Naive thymus-derived CD4-positive, alpha-beta T cell (primary cell): ENCODE data around the gene TSC22D2. TPM values are rescaled to one million over a fixed set of nuclear protein-coding genes. Genes with fewer than 3 reads are reported as not detected.

Experiments used
- ATAC-seq: fragments of 150-1000 bp; cut with Tn5 transposase; 2 replicates; pipeline ENCODE4 v1.10.0; 2021; ENCODE audit warnings: mild to moderate bottlenecking, moderate library complexity
- CTCF ChIA-PET: fragments of 350-600 bp; sonication (Branson Sonifier 250); formaldehyde crosslinking; loops from one replicate; lab custom pipeline; 2021; ENCODE audit warnings: antibody characterized with exemption; lab: Charles Lee
- POLR2A ChIA-PET: fragments of 350-600 bp; sonication (Branson Sonifier 250); formaldehyde crosslinking; loops from one replicate; lab custom pipeline; 2021; ENCODE audit warnings: antibody characterized with exemption, inconsistent platforms; lab: Charles Lee
- DNase-seq, 9 donors: peaks; one replicate each; pipeline versions ENCODE4 v3.0.0 to v3.0.0-alpha.2; 2020 to 2022; ENCODE audit warnings: mixed read lengths in 1 of 9
- H3K27ac ChIP-seq: one replicate; pipeline ENCODE4 v1.7.0; 2013; ENCODE audit warnings: mild to moderate bottlenecking, low read depth, low read length, moderate library complexity
- H3K27me3 ChIP-seq, 2 donors: one replicate each; pipeline ENCODE4 v1.7.0; 2013; ENCODE audit warnings: low read length in 2 of 2, mild to moderate bottlenecking in 2 of 2, moderate library complexity in 2 of 2; ENCODE audit not compliant: control insufficient read depth in 2 of 2, insufficient read depth in 2 of 2
- H3K36me3 ChIP-seq, 3 experiments: 1 replicate in 2 of 3; 2 replicates in 1 of 3; pipeline ENCODE4 v1.7.0; 2013; ENCODE audit warnings: low read length in 3 of 3, mild to moderate bottlenecking in 3 of 3, moderate library complexity in 1 of 3; ENCODE audit not compliant: insufficient read depth in 3 of 3, control insufficient read depth in 2 of 3
- H3K4me1 ChIP-seq, 2 donors: one replicate each; pipeline ENCODE4 v1.7.0; 2013; ENCODE audit warnings: low read length in 2 of 2, mild to moderate bottlenecking in 2 of 2, moderate library complexity in 1 of 2; ENCODE audit not compliant: control insufficient read depth in 2 of 2, insufficient read depth in 2 of 2
- H3K4me3 ChIP-seq: 2 replicates; pipeline ENCODE4 v1.7.0; 2013; ENCODE audit warnings: mild to moderate bottlenecking, low read length
- H3K9me3 ChIP-seq, 3 experiments: 1 replicate in 2 of 3; 2 replicates in 1 of 3; pipeline ENCODE4 v1.7.0; 2013; ENCODE audit warnings: low read length in 3 of 3; ENCODE audit not compliant: control insufficient read depth in 2 of 3
- H3K27ac Mint-ChIP-seq, 9 donors: one replicate each; pipeline ENCODE4 v1.8.0; 2020 to 2022; ENCODE audit warnings: mixed read lengths in 9 of 9, mild to moderate bottlenecking in 8 of 9, moderate library complexity in 5 of 9, inconsistent platforms in 2 of 9
- H3K27me3 Mint-ChIP-seq, 5 donors: one replicate each; pipeline ENCODE4 v1.8.0; 2021 to 2022; ENCODE audit warnings: mixed read lengths in 5 of 5, mild to moderate bottlenecking in 1 of 5
- H3K36me3 Mint-ChIP-seq, 5 donors: one replicate each; pipeline ENCODE4 v1.8.0; 2020 to 2022; ENCODE audit warnings: mixed read lengths in 5 of 5, mild to moderate bottlenecking in 3 of 5, inconsistent platforms in 1 of 5
- H3K4me1 Mint-ChIP-seq, 7 donors: one replicate each; pipeline ENCODE4 v1.8.0; 2020 to 2022; ENCODE audit warnings: mixed read lengths in 7 of 7, mild to moderate bottlenecking in 3 of 7, inconsistent platforms in 1 of 7
- H3K4me3 Mint-ChIP-seq, 10 donors: one replicate each; pipeline ENCODE4 v1.8.0; 2020 to 2022; ENCODE audit warnings: mild to moderate bottlenecking in 10 of 10, mixed read lengths in 10 of 10, moderate library complexity in 6 of 10, inconsistent platforms in 2 of 10
- H3K9me3 Mint-ChIP-seq, 11 donors: one replicate each; pipeline ENCODE4 v1.8.0; 2020 to 2022; ENCODE audit warnings: mixed read lengths in 11 of 11, mild to moderate bottlenecking in 4 of 11, inconsistent platforms in 1 of 11, moderate library complexity in 1 of 11
- intact Hi-C, 2 donors: fragments of 100-400 bp; cut with micrococcal nuclease; formaldehyde crosslinking; loops; one replicate each; pipeline ENCODE4 v1.15.1; 2023
- polyA plus RNA-seq, 2 donors: library from polyadenylated mRNA; unstranded; fragments of 300-500 nt; fragmentation: Illumina TruSeq; gene quantifications; one replicate each; pipeline ENCODE4 v1.2.3, GENCODE V29; 2021
- total RNA-seq, 6 experiments: library from RNA in 5 of 6; stranded (reverse) in 5 of 6; gene quantifications; 1 replicate in 5 of 6; 2 replicates in 1 of 6; pipeline ENCODE4 v1.2.3 and lab custom pipeline; 2021 to 2026

Gene TSC22D2
- total and polyA plus RNA-seq, 7 experiments from 2014 or later = 6.6 to 42.1 (median 26.1) TPM

- Histone ChIP-seq H3K4me3 (no peak overlapping the region), H3K27ac (no peak overlapping the region), H3K9me3 (no peaks in the 10 kb centered on the region), H3K27me3 (no peaks in the 10 kb centered on the region), H3K4me1 (peaks cover 2 to 3% of the 10 kb centered on the region in 2 donors), H3K36me3 (peaks cover 0 to 11% (median 0%) of the 10 kb centered on the region in 3 experiments)
- POLR2A ChIA-PET = no interaction called here
- Mint-ChIP-seq H3K4me1 (peaks cover 11 to 37% (median 21%) of the 10 kb centered on the region in 7 donors), H3K27me3 (no peaks in the 10 kb centered on the region), H3K36me3 (peaks cover 0 to 20% (median 10%) of the 10 kb centered on the region in 5 donors), H3K27ac (peak overlapping the region in 3 of 9 donors; percentile 25 to 36 (median 28)), H3K9me3 (no peaks in the 10 kb centered on the region), H3K4me3 (no peak overlapping the region)
- ATAC-seq = no peak
- DNase-seq = no peak
- intact Hi-C loops = loop anchor here in 1 of 2 donors (2.0 kb wide), 1 partner anchor 43 kb away; no protein-coding TSS in a partner anchor
- CTCF ChIA-PET = no interaction called here
Observed at GRCh38 chr3:150454085-150454484, 46.0 kb downstream of the TSC22D2 start.

- DNase-seq (no peak), ATAC-seq (no peak)
- intact Hi-C loops = loop anchor here in 1 of 2 donors (2.0 kb wide), 1 partner anchor 44 kb away; no protein-coding TSS in a partner anchor
- Mint-ChIP-seq H3K4me1 (peaks cover 7 to 32% (median 16%) of the 10 kb centered on the region in 7 donors), H3K4me3 (no peak overlapping the region), H3K9me3 (no peaks in the 10 kb centered on the region), H3K36me3 (peaks cover 0 to 25% (median 11%) of the 10 kb centered on the region in 5 donors), H3K27ac (no peak overlapping the region), H3K27me3 (no peaks in the 10 kb centered on the region)
- ChIA-PET CTCF (no interaction called here), POLR2A (no interaction called here)
- Histone ChIP-seq H3K9me3 (no peaks in the 10 kb centered on the region), H3K36me3 (peaks cover 0 to 13% (median 0%) of the 10 kb centered on the region in 3 experiments), H3K4me1 (no peaks in the 10 kb centered on the region), H3K27ac (no peak overlapping the region), H3K4me3 (no peak overlapping the region), H3K27me3 (no peaks in the 10 kb centered on the region)
Observed at GRCh38 chr3:150454622-150455021, 46.5 kb downstream of the TSC22D2 start.

- no peak for DNase-seq
- H3K27ac Mint-ChIP-seq = peak overlapping the region in 1 of 9 donors; percentile 14
- ChIA-PET POLR2A (no interaction called here), CTCF (no interaction called here)
- Histone ChIP-seq H3K27ac (no peak overlapping the region), H3K4me1 (no peaks in the 10 kb centered on the region), H3K27me3 (no peaks in the 10 kb centered on the region), H3K4me3 (no peak overlapping the region), H3K9me3 (no peaks in the 10 kb centered on the region), H3K36me3 (peaks cover 0 to 13% (median 0%) of the 10 kb centered on the region in 3 experiments)
- H3K4me3 Mint-ChIP-seq = no peak overlapping the region
- intact Hi-C loops = loop anchor here in 1 of 2 donors (2.0 kb wide), 1 partner anchor 45 kb away; no protein-coding TSS in a partner anchor
- H3K9me3 Mint-ChIP-seq = no peaks in the 10 kb centered on the region
- peaks cover 6 to 30% (median 14%) of the 10 kb centered on the region in 7 donors for H3K4me1 Mint-ChIP-seq
- H3K36me3 Mint-ChIP-seq = peaks cover 0 to 25% (median 11%) of the 10 kb centered on the region in 5 donors
- no peaks in the 10 kb centered on the region for H3K27me3 Mint-ChIP-seq
- ATAC-seq = no peak
Observed at GRCh38 chr3:150455341-150455740, 47.2 kb downstream of the TSC22D2 start.

- CTCF ChIA-PET = interaction anchor here (0.6 kb wide), 1 partner anchor 10 kb away, joined by 3 read pairs; no protein-coding TSS in a partner anchor
Observed at GRCh38 chr3:150458001-150458400, 49.9 kb downstream of the TSC22D2 start.

GRCh38 chr3:150460484-150460883 is 52.4 kb downstream of the TSC22D2 start:
- H3K9me3 ChIP-seq = no peaks in the 10 kb centered on the region
- H3K4me1 ChIP-seq = no peaks in the 10 kb centered on the region
- Mint-ChIP-seq H3K27ac (peak overlapping the region in 1 of 9 donors; percentile 23), H3K4me1 (peaks cover 0 to under 1% (median 0%) of the 10 kb centered on the region in 7 donors), H3K27me3 (no peaks in the 10 kb centered on the region), H3K36me3 (peaks cover 0 to 25% (median 11%) of the 10 kb centered on the region in 5 donors), H3K9me3 (no peaks in the 10 kb centered on the region), H3K4me3 (no peak overlapping the region)
- H3K27me3 ChIP-seq = no peaks in the 10 kb centered on the region
- H3K4me3 ChIP-seq = no peak overlapping the region
- H3K27ac ChIP-seq = no peak overlapping the region
- intact Hi-C loops = no loop called here
- H3K36me3 ChIP-seq = peaks cover 0 to 13% (median 0%) of the 10 kb centered on the region in 3 experiments
- ATAC-seq (no peak), DNase-seq (no peak)
- ChIA-PET CTCF (no interaction called here), POLR2A (no interaction called here)

More at GRCh38 chr3:150458001-150458400, 49.9 kb downstream of the TSC22D2 start:
- ATAC-seq = no peak
- Mint-ChIP-seq H3K9me3 (no peaks in the 10 kb centered on the region), H3K4me1 (peaks cover 0 to 14% (median 8%) of the 10 kb centered on the region in 7 donors), H3K27me3 (no peaks in the 10 kb centered on the region), H3K27ac (no peak overlapping the region), H3K4me3 (no peak overlapping the region), H3K36me3 (peaks cover 0 to 25% (median 11%) of the 10 kb centered on the region in 5 donors)
- POLR2A ChIA-PET = no interaction called here
- Histone ChIP-seq H3K27me3 (no peaks in the 10 kb centered on the region), H3K4me3 (no peak overlapping the region), H3K4me1 (no peaks in the 10 kb centered on the region), H3K27ac (no peak overlapping the region), H3K9me3 (no peaks in the 10 kb centered on the region), H3K36me3 (peaks cover 0 to 13% (median 0%) of the 10 kb centered on the region in 3 experiments)
- intact Hi-C loops = no loop called here
- no peak for DNase-seq

- POLR2A ChIA-PET = interaction anchor here (0.6 kb wide), 1 partner anchor 22 kb away, joined by 3 read pairs; no protein-coding TSS in a partner anchor
- DNase-seq (no peak), ATAC-seq (no peak)
- Mint-ChIP-seq H3K27ac (peak overlapping the region in 3 of 9 donors; percentile 2 to 34 (median 27)), H3K9me3 (no peaks in the 10 kb centered on the region), H3K27me3 (no peaks in the 10 kb centered on the region), H3K4me1 (no peaks in the 10 kb centered on the region), H3K4me3 (no peak overlapping the region), H3K36me3 (peaks cover 0 to 30% (median 11%) of the 10 kb centered on the region in 5 donors)
- Histone ChIP-seq H3K36me3 (peaks cover 0 to 13% (median 0%) of the 10 kb centered on the region in 3 experiments), H3K27ac (no peak overlapping the region), H3K27me3 (no peaks in the 10 kb centered on the region), H3K4me3 (no peak overlapping the region), H3K4me1 (no peaks in the 10 kb centered on the region), H3K9me3 (no peaks in the 10 kb centered on the region)
- CTCF ChIA-PET = no interaction called here
- intact Hi-C loops = no loop called here
Observed at GRCh38 chr3:150461399-150461798, 53.3 kb downstream of the TSC22D2 start.
